Heart right ventricle (tissue), 16 donors: ENCODE data around the gene HIPK4. TPM values are rescaled to one million over a fixed set of nuclear protein-coding genes. Genes with fewer than 3 reads are reported as not detected.

ENCODE experiments used
- ATAC-seq, 8 donors: fragments of 200-7000 bp; cut with Tn5 transposase; one replicate each; pipeline ENCODE4 v1.9.1; 2020; ENCODE audit warnings: mild to moderate bottlenecking in 8 of 8, moderate library complexity in 8 of 8, moderate number of reproducible peaks in 1 of 8
- DNase-seq, 2 donors: peaks; one replicate each; pipeline ENCODE4 v3.0.0-alpha.2; 2020
- H3K27ac ChIP-seq, 10 donors: fragments of 200-600 bp; sonication (generic) in 2 of 10; one replicate each; pipeline versions ENCODE4 v1.5.0 to v1.8.0; 2020 to 2022; ENCODE audit warnings: mild to moderate bottlenecking in 3 of 10
- H3K27me3 ChIP-seq, 7 donors: fragments of 200-600 bp; one replicate each; pipeline ENCODE4 v1.8.0; 2021 to 2022; ENCODE audit warnings: mild to moderate bottlenecking in 2 of 7
- H3K36me3 ChIP-seq, 9 donors: fragments of 200-600 bp; sonication (generic) in 1 of 9; one replicate each; pipeline versions ENCODE4 v1.5.0 to v1.8.0; 2020 to 2022; ENCODE audit warnings: mild to moderate bottlenecking in 2 of 9
- H3K4me1 ChIP-seq, 9 donors: fragments of 200-600 bp; sonication (generic) in 1 of 9; one replicate each; pipeline versions ENCODE4 v1.5.0 to v1.8.0; 2020 to 2022; ENCODE audit warnings: mild to moderate bottlenecking in 4 of 9
- H3K4me3 ChIP-seq, 10 donors: fragments of 200-600 bp; sonication (generic) in 2 of 10; one replicate each; pipeline versions ENCODE4 v1.5.0 to v1.8.0; 2020 to 2022; ENCODE audit warnings: mild to moderate bottlenecking in 7 of 10, moderate library complexity in 2 of 10
- H3K9me3 ChIP-seq, 11 donors: fragments of 200-600 bp in 10 of 11; sonication (generic) in 2 of 11; one replicate each; pipeline versions ENCODE4 v1.5.0 to v1.8.0; 2013 to 2022; ENCODE audit warnings: mild to moderate bottlenecking in 2 of 11, control low read depth in 1 of 11, moderate library complexity in 1 of 11
- WGBS, 2 donors: extraction: QIAGEN DNeasy Blood & Tissue Kit; methylation state at CpG; one replicate each; pipeline ENCODE4 v1.1.7; 2013; ENCODE audit warnings: inconsistent platforms in 1 of 2; 5-methylcytosine and 5-hydroxymethylcytosine counted together
- intact Hi-C, 10 donors: fragments of 100-400 bp; cut with DNase I; formaldehyde crosslinking; loops; one replicate each; pipeline versions ENCODE4 v1.11.1 to v1.14.2; 2022
- polyA plus RNA-seq, 2 donors: library from polyadenylated mRNA; stranded (reverse); fragments of 200-250 nt; gene quantifications; one replicate each; pipeline ENCODE4 v1.2.3, GENCODE V29; 2013
- total RNA-seq, 10 donors: library from RNA; stranded (reverse); fragmentation: NEBNext Ultra II Directional in 3 of 10; extraction: Animal tissue kit (Norgen Biotek cat#: 25700) in 3 of 10; gene quantifications; one replicate each; pipeline versions ENCODE4 v1.2.1 to v1.2.4, GENCODE V29; 2021 to 2023
- TF ChIP-seq, protein P1 (sequence below), 9 donors: fragments of 200-600 bp; sonication (generic) in 2 of 9; IDR thresholded peaks; one replicate each; pipeline versions ENCODE4 v1.5.0 to v1.8.0; 2021 to 2022; ENCODE audit warnings: antibody characterized with exemption in 9 of 9, mild to moderate bottlenecking in 5 of 9, moderate library complexity in 1 of 9
- donor health status: Arrhythmogenic right ventricular cardiomyopathy.
- donor health status: ischemic (EF 13 %, LVEDD 7.1; RV severe dilation, severe dysfunction).
- donor health status: healthy with polysubstance abuse.
- donor health status: DM: no; HTN: yes; CAD: no.
- donor health status: DM: no; HTN: no; CAD: no.
- donor health status: ischemic (EF 25% LVEDD 6.9; RV normal size, moderate dysfunction).
- donor health status: ischemic (EF 25% LVEDD 5.7; RV mildly dilated, moderate dysfunction).
- donor health status: healthy.
- donor health status: DM: yes; HTN: yes; CAD: no.
- donor health status: Ischemic cardiomyopathy.
- donor health status: ischemic (EF 35%, LVEDD 5.7; RV mildly dilated, moderate dysfunction).
- donor health status: nonischemic (EF 11% LVEDD 7.7; RV severe dilation, severe dysfunction).
- donor health status: DM: yes; HTN: yes; CAD: no.
- donor health status: PGD.
- donor health status: ischemic (EF 29% LVEDD 5.4; RV normal size, mild dysfunction).
- donor health status: nonischemic (EF 23%, LVEDD 6.1; RV moderate dilation, normal function).

Gene HIPK4
- total and polyA plus RNA-seq, 12 donors, result 0.09 to 0.15 (median 0.10) TPM; not detected in 9

- no peak overlapping the region for H3K27ac ChIP-seq
- ATAC-seq (no peak), DNase-seq (no peak)
- intact Hi-C loops, result loop anchor here in 1 of 10 donors (5.0 kb wide), 1 partner anchor 41 kb away; no protein-coding TSS in a partner anchor
- no peaks in the 10 kb centered on the region for H3K9me3 ChIP-seq
- WGBS, 2 donors, result 85 to 92% methylated on average over 9 of the region's 9 CpGs
- peaks cover 0 to 18% (median 0%) of the 10 kb centered on the region in 9 donors for H3K36me3 ChIP-seq
- no peaks in the 10 kb centered on the region for H3K27me3 ChIP-seq
- TF ChIP-seq, protein P1, sequence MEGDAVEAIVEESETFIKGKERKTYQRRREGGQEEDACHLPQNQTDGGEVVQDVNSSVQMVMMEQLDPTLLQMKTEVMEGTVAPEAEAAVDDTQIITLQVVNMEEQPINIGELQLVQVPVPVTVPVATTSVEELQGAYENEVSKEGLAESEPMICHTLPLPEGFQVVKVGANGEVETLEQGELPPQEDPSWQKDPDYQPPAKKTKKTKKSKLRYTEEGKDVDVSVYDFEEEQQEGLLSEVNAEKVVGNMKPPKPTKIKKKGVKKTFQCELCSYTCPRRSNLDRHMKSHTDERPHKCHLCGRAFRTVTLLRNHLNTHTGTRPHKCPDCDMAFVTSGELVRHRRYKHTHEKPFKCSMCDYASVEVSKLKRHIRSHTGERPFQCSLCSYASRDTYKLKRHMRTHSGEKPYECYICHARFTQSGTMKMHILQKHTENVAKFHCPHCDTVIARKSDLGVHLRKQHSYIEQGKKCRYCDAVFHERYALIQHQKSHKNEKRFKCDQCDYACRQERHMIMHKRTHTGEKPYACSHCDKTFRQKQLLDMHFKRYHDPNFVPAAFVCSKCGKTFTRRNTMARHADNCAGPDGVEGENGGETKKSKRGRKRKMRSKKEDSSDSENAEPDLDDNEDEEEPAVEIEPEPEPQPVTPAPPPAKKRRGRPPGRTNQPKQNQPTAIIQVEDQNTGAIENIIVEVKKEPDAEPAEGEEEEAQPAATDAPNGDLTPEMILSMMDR (IDR thresholded peaks at IDR 0.05), result no peak
- no peak overlapping the region for H3K4me3 ChIP-seq
- H3K4me1 ChIP-seq, result peaks cover 0 to 40% (median 0%) of the 10 kb centered on the region in 9 donors
These were observed 33.9 kb downstream of the HIPK4 start for GRCh38 chr19:40355975-40356680.

DNA sequence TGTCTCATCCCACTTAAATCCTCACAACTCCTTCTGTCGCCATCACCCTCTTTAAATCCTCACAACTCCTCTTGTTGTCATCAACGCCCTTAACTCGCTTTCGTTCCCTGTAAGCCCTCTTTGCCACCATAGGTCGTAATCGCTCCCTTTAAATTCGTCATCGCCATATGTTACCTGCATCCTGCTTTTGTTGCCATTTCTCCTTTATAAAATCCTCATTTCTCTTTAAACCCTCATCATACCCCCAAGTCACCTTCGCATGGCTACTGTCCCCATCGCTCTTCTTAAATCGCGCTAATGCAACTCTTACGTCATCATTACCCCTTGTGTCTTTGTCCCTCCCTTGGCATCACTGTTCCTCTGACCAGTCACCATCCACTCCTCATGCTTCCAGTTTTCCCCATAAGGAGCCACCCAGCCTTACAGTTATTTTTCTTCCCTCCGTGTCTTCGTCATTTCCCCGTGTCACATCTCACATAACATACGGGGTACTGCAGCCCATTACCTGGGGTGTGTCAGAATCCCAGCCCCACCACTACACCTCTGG is 40.9 kb downstream of the HIPK4 start:
- TF ChIP-seq, protein P1 (IDR thresholded peaks at IDR 0.05), result no peak
- H3K4me1 ChIP-seq, result peaks cover 4 to 38% (median 22%) of the 10 kb centered on the region in 9 donors
- ATAC-seq (no peak), DNase-seq (peak in 1 of 2 donors; percentile 18)
- H3K36me3 ChIP-seq, result peaks cover 0 to 4% (median 0%) of the 10 kb centered on the region in 9 donors
- H3K27ac ChIP-seq, result peak overlapping the region in 9 of 10 donors; percentile 59 to 88 (median 79)
- 18% methylated on average over 17 of the region's 17 CpGs for WGBS, 2 donors
- H3K27me3 ChIP-seq, result no peaks in the 10 kb centered on the region
- intact Hi-C loops, result loop anchor here in 5 of 10 donors (1.0 to 10.0 kb wide), 5 partner anchors 54 to 96 kb away; partner anchors contain the start of genes SERTAD1 (in 2 of the 5) and SERTAD3 (in 2 of the 5)
- peak overlapping the region; percentile 32 to 91 (median 76) for H3K4me3 ChIP-seq
- no peaks in the 10 kb centered on the region for H3K9me3 ChIP-seq

DNA sequence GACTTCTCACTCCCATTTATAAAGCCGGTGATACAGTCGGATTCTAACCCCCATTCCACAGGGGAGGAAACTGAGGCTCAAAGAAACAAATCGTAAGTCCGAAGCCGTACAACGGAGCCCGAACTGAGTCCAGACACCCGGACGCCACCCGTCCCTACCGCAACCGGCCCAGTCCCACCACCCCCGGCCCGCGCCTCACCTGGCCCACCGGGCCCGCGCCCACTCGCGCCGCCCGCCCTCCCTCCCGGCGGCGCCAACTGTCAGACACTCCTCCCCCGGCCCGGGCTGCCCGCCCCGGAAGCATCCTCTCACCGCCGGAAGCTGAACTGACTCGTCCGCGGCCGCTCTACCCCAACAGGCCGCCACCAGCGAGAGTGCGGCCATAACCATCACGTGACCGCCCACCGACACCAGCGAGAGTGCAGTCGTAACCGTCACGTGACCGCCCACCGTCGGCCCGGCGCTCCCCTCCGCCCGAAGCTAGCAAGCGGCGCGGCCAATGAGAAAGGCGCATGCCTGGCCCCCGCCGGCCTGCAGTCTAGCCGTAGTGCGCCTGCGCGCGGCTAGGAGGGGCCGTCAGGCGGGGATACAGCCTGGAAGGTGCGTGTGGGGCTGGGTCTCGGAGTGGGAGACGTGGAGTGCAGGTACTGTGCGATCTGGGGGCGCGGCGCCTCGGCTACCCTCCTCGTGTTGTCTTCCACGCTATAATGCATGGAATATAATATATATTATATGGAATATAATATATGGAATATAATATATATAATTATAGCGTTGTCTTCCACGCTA is 41.7 kb downstream of the HIPK4 start, which contains the start of the genes C19orf47 and PLD3:
Gene C19orf47 (minus strand): TSS at position 273 of the 789 bp plus-strand sequence. CDS start 6,540 bp downstream, outside the sequence.
Gene PLD3 (plus strand): TSS at position 571 of the 789 bp plus-strand sequence. CDS start 17,789 bp downstream, outside the sequence.
- H3K27me3 ChIP-seq, result no peaks in the 10 kb centered on the region
- H3K4me3 ChIP-seq, result peak within 1 kb of the TSS; percentile 59 to 91 (median 76)
- peaks cover 4 to 45% (median 25%) of the 10 kb centered on the region in 9 donors for H3K4me1 ChIP-seq
- peak; percentile 99 for DNase-seq
- intact Hi-C loops, result loop anchor here in 5 of 10 donors (2.0 to 10.0 kb wide), 4 partner anchors 74 to 96 kb away; partner anchors contain the start of genes SERTAD1 (in 2 of the 5) and SERTAD3 (in 2 of the 5)
- peak within 1 kb of the TSS in 9 of 10 donors; percentile 72 to 88 (median 80) for H3K27ac ChIP-seq
- peak; percentile 97 to 99 (median 98) for ATAC-seq
- 1% methylated on average over 64 to 77 of the region's 77 CpGs for WGBS, 2 donors
- no peaks in the 10 kb centered on the region for H3K9me3 ChIP-seq
- TF ChIP-seq, protein P1 (IDR thresholded peaks at IDR 0.05), result no peak
- peaks cover 0 to 2% (median 0%) of the 10 kb centered on the region in 9 donors for H3K36me3 ChIP-seq
